GM21717 (cell line): ENCODE data around the gene F3.
A peak's percentile ranks its signal among the peaks of the same experiment; 100 is the strongest.

ENCODE experiments used
- ATAC-seq: cut with Tn5 transposase; IDR thresholded peaks from one replicate; pipeline ENCODE4 v1.9.1; 2021; ENCODE audit warnings: mild to moderate bottlenecking, moderate library complexity; ENCODE audit not compliant: unreplicated experiment

F3 gene

DNA sequence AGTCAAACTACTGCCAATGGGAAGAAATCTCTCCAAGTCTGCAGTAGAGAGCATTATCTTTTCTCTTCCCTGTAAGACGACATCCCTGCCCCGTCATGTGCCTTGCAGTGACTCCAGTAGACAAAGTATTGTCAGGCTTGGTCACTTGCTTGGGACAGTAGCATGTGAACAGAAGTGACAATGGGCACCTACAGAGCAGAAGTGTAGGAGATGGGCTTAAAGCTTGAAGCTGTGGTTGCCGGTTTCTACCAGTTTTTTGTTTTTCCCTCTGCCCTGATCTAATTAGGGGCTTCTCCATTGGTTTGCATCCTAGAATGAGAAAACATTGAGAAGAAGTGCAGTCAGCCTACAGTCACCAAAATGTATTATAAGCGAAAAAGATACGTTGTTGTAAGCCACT, 12.7 kb downstream of the F3 start:
- no peak for ATAC-seq

DNA sequence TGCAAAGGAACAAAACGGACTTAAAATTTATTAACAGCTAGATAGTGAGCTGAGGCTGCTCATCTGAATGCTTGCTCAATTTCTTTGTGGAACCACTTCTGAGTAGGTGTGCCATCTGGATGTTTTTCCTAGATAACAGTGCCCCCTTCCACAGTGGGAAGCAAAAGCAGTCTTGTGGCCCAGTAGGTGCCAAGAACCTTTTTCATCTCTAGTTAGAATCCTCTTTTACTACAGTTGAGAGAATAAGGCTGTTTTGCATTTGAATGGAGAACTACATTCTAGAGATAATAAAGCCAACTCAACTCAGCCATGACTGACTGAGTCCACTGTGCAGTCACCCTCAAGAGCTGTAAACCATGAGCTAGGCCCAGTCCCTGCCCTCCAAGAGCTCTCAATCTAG, 13.3 kb downstream of the F3 start:
- no peak for ATAC-seq

DNA sequence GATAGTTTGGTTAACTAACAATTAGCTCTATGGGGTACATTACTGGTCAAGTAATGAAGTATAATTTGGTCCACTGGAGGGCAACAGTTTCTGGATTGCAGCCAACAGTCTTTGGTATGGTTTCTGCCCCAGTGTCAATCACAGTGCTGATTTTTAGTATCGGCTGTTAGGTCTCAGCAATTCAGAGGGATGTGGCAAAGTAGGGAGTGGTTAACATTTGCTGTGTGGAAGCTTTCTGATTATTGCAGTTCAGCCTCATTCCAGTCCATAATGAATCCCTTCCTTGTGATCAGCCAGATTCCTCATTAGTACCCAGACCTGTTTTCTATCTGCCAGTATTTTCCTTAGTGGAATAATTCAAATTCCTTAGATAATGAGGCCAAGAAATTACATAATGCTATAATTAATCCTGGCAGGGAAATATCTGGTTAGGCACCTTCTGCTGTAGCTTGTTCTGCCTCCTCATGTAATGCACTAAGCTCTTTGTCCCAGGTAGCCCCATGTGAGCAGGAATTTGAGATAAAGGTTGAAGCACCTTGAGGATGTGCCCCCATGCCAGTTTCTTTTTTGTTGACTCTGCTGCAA, 14.0 kb downstream of the F3 start:
- no peak for ATAC-seq

DNA sequence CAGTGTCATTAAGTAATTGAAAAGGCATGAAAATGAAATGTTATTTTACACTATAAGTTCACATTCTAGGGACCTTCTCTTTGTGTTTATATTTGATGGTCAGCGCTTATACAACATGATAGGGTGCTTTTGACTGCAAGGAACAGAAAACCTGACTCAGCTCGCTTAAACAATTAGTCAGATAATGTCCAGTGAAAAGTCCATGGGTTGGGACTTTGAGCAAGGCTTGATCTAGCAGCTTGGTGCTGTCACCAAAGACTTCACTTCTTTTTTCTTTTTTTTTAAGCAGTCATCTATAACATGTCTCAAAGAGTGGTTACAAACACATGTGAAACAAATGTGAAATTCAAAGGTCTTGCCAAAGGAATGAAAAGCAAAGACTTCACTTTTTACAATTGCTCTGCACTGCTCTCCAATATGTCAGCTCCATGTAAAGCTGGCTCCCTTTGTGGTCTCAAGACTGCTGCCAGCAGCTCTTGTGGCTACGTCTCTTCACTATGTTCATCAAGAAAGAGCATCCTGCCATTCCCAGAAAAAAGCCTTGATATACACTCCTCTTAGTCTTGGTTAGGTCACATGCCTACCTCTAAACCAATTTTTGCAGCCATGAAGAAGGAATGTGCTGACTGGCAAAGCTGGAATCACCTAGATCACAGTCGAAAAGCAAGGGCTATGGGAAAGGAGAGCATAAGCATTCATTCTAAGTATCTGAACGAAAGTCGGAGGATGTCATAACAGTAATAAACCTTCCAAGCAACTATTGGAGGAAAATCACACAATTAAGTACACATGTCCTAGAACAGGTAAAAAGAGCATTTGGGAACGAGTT, 15.2 kb downstream of the F3 start:
- no peak for ATAC-seq

DNA sequence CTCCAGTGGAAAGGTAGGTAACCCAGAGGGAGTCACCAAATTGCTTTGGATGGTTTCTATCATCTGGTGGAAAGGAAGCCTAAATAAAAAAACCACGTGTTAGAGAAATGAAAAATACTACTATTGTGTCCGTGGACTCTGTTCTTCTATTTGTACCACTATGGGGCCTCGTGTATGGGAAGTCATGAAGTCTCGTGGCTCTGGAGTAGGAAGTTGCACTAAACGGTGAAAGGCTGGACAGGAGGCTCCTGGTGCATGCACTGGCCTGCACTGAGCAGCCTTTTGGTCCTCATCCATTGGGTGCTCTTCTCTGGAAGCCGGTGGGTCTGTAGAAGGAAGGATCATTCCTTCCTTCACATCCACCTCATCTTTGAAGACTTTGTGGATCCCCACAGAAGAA, 17.0 kb downstream of the F3 start:
- no peak for ATAC-seq

DNA sequence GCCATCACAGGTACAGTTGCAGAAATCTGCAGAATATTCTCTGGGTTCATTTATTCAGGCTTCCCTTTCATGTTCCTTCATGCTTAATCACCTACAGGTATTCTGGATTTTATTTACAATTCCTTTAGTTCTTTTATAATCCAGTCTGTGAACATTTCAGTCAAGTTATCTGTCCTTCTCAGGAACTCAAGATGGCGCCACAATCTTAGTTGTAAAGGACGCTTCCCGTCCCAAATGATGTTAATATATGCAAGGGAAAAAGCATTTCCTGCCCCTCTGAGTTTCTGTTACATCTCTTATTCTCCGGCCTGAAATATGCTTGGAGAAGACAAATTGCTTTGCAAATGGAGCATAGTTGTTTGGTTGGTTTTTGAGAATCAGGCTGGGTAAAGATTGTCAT, 19.3 kb downstream of the F3 start:
- no peak for ATAC-seq

DNA sequence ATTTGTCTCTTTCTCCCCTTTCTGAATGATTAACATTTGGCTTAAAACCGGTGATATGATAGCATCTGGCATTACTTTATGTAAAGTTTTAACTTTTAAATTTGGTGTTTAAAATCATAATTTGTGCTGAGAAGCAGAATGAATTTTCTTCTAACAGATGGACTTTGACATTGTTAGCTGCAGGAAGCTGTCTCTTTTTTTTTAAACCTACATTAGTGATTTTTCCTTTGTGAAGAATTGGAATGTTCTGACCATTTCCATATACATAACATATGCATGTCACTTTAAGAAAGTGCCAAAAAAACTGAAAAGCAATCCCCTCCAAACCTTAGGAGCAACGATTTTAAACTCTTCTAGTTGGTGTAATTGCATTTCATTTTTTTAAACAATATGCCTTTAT, 22.2 kb downstream of the F3 start:
- no peak for ATAC-seq

DNA sequence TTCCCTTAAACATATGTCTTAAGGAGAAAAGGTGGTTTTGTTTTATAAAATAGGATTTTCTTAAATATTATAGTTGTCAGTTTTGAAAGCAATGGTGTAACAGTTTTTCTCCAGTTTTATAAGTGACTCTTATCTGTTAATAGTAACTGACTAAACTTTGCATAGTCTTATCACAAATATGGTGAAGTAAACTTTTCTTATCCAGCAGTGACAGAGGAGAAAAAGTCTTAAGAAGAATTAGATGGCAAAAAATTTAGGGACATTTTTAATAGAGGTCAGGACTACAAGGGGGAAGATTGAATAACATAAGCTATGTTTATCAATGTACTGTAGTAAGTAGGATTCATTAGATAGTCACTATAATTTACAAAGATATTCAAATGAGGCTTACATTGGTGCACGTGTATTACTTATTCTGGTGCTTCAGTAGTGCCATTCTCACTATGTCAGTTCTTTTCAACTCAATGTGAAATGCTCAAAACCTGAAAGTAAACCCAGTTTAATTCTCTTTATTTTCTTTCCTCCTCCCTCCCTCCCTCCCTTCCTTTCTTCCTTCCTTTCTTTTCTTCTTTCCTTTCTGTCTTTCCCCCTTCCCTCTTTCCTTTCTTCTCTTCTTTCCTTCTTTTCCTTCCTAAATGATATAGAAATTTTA, 26.1 kb downstream of the F3 start:
- no peak for ATAC-seq

DNA sequence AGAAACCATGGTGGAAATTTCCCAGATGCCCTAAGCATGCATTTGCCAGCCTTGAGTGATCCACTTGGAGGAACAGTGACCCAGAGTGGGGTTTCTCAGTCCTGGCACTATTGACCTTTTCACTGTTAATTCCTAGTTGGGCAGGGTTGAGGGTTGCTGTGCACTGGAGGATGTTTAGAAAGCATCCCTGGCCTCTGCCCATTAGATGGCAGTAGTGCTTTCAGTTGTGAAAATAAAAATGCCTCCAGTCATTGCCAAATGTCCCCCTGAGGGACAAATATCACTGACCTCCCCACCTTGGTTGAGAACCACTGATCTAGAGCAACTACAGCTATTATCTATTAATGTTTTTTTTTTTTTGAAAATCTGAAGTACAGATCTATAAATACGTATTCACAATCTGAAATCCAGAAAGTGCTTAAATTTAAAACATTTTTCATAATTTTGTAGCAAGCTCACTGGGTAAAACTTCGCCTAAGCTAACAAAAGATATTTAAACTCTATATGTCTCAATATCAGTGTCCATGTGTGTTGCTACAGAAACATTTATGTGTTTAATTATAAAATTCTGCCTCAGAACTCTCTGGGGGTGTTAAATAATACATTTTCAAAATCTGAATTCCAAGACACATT, 27.3 kb downstream of the F3 start:
- no peak for ATAC-seq

DNA sequence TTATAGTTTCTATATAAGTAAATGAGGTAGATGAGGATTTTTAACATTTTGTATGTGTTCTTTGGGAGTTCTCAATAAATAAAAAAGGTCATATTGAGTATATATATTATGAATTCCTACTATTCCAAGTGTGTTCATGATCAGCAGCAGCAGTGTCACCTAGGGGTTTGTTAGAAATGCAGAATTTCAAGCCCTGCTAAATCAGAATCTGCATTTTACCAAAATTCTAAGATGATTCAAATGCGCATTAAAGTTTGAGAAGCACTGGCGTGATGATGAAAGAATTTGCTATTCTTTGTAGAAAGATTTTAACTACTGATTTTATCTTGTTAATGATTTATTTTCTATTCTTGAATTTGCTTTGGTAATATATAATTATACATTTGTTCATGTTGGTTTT, 28.7 kb downstream of the F3 start:
- ATAC-seq, result no peak

DNA sequence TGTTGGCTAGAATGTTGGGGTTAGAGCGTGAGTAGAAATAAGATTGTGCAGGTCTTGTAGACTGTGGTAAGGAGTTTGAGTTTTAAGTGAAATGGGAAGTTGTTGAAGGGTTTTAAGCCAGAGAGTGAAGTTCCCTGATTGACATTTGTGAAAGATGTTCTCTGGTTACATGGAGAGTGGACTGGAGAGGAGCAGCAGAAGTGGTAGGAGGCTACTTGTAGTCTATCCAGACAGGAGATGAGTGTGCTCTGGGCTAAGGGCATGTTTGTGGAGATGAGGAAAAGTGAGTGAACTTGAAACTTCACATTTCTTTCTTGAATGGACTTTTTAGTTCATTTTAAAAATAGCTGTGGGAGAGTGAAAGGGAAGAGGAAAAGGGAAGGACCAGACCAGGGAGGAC, 37.0 kb downstream of the F3 start:
- ATAC-seq, result no peak

DNA sequence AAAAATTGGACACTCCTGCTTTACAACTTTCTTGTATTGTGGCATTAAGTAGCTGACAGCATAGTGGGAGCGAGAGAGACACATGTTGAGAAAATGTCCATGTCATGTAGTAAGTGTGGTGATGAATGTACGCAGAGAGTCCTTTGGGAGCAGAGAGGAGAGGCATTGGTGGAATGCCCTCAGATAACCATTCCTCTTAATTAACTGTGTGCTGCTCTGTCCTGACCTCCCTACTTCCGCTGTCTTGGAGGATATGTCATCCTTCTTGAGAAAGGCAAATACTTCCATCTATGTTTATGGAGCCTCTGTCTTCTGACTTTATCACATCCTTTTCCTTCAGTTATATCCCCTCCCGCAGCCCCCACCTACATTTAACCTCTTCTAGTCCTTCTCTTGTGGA, 38.4 kb downstream of the F3 start:
- no peak for ATAC-seq

DNA sequence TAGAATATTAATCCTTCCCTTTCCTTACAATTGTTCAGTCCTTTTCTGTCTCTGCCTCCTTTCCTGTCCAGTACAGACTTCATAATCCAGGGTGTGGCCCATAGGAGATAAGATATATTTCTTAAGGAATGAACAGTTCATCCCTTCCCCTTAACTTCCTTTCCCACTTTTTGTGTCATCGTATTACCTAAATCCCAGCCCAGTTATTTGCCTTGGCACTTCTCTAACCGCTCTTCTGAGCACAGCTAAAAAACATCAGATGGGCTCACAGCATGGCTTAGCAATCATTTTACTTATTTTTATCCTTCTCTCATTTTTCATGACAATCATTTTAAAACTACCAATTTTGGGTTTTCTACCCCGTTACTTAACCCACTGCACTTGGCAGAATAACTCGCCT, 39.6 kb downstream of the F3 start:
- no peak for ATAC-seq

DNA sequence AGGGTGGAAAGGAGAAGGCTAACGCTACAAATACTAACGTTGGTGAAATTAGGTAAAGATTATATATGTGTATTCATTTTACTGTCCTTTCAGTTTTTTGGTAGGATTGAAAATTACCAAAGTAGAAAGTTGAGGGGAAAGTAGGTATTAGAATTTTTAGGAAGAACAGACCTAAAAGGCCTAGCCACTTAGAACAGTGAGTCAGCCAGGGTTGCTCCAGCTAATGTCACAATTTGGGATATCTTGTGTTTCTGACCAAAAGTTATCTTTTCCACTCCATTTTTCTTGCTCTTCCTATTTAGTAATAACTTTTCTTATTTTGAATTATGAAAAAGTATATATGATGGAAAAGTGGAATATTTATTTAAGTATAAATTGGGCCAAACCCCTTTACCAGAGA, 40.1 kb downstream of the F3 start:
- ATAC-seq, result no peak

DNA sequence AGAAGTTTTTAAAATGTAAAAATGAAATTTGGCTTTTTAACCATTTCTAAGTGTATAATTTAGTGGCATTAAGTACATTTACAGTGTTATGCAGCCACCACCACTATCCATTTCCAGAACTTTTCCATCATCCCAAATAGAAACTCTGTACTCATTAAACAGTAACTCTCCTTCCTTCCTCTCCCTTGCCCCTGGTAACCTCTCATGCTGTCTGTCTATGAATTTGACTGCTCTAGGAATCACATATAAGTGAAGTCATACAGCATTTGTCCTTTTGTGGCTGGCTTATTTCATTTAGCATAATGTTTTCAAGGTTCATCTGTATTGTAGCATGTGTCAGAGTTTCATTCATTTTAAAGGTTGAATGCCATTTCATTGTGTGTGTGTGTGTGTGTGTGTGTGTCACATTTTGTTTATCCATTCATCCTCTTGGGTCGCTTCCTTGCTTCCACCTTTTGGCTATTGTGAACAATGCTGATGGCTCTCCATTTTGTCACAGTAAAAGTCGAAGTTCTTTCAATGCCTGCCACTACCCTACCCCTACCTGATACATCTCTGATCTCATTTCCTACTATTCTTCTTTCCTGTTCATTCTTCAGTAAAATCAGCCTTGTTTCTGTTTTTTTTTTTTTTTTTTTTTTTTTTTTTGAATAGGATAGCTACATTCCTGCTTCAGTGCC, 45.3 kb downstream of the F3 start:
- no peak for ATAC-seq

DNA sequence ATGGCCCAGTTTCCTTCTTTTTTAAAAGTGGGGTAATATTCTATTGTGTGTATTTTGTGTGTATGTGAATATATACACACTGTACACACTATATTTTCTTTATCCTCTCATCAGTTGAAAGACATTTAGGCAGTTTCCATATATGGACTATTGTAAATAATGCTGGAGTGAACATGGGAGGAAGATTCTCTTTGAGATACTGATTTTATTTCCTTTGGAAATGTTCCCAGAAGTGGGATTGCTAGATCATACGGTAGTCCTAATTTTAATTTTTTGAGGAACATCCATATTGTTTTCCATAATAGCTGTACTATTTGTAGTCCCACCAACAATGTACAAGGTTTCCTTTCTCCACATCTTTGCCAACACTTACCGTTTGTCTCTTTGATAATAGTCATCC, 51.0 kb downstream of the F3 start:
- no peak for ATAC-seq

DNA sequence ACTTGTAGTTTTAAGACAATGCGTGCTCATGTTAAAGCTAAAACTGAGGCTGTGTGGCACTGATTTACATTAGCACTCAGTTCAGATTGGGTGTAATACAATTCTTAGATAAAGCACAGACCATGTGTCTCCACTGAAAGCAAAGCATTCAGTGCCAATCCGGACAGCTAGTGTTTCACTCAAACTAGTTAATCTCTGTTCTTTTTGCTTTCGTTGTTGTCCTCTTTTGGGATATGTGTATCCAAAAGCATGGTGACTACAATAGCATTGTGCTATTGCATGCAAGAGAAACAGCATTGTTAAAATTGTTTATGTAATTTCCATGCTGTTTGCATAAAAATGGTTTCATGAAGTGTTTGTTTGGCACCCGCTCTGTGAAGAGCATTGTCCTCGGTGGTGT, 54.6 kb downstream of the F3 start:
- no peak for ATAC-seq

DNA sequence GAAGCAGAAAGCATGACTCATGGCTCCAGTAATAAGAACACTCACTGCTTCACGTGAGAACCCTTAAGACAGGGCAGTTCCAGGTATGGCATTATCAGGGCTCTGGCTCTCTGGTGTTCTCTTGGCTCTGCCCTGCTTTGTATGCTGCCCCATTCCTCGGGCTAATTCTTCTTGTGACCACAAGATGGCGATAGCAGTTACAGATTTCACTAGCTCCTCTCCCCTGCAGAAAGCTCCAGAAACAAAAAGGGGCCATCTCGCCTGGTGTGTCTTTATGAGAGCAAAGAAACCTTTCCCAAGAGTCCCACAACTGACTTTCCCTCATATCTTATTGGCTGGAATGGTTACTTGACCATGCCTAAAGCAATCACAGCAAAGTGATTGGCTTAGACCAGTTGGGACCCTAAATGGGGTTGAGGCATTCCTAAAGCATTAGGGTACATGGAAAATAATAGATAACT, 60.1 kb downstream of the F3 start:
- ATAC-seq, result peak; percentile 88

DNA sequence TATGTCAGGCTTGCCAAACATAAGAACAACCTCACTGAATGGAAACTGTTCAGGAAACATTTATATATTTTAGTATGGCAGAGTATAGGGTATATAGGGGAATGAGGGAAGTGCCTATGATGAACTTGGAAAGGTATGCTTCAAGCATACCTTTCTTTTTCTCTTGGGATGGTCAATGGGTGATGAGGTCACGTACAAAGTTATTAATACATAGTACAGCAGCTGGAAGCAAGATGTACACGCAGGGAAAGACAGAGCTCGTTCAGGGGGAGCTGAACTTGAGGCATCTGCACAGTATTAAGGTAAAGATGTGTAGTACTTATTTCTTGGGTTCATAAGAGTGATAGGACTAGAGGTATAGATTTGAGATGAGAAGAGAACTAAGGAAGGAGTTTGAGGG, 61.9 kb downstream of the F3 start:
- no peak for ATAC-seq
